SK-N-SH treated with all-trans-retinoic acid at 6 μM for 48 hours (cell line): ENCODE results near the gene WDSUB1.

ENCODE experiments used
- ATAC-seq: fragments of 200-7000 bp; cut with Tn5 transposase; 3 replicates; pipeline ENCODE4 v1.9.1; 2020; ENCODE audit warnings: mild to moderate bottlenecking, moderate library complexity
- ARNTL ChIP-seq: fragments of 450-650 bp; formaldehyde crosslinking; IDR thresholded peaks from 2 replicates; pipeline ENCODE4 v1.5.0; 2020; ENCODE audit warnings: low read depth, mild to moderate bottlenecking, moderate library complexity, borderline replicate concordance
- BACH2 ChIP-seq: fragments of 250-450 bp; sonication (Bioruptor Pico); IDR thresholded peaks from 2 replicates; pipeline ENCODE4 v1.9.0; 2021; ENCODE audit warnings: mild to moderate bottlenecking, borderline replicate concordance
- CREB5 ChIP-seq: fragments of 250-450 bp; sonication (Bioruptor Pico); IDR thresholded peaks from 2 replicates; pipeline ENCODE4 v1.5.1; 2020; ENCODE audit warnings: low read depth, mild to moderate bottlenecking, moderate library complexity
- CSDC2 ChIP-seq: fragments of 250-450 bp; sonication (Bioruptor Pico); IDR thresholded peaks from 2 replicates; pipeline ENCODE4 v1.5.0; 2020; ENCODE audit warnings: mild to moderate bottlenecking, moderate library complexity
- CSRNP3 ChIP-seq: fragments of 250-450 bp; sonication (Bioruptor Pico); IDR thresholded peaks from 2 replicates; pipeline ENCODE4 v1.5.1; 2021; ENCODE audit warnings: mild to moderate bottlenecking, moderate library complexity
- OSR1 ChIP-seq: fragments of 250-450 bp; sonication (Bioruptor Pico); IDR thresholded peaks from 2 replicates; pipeline ENCODE4 v1.8.0; 2022; ENCODE audit warnings: moderate library complexity, mild to moderate bottlenecking, inconsistent platforms
- PPARA ChIP-seq: fragments of 250-450 bp; sonication (Bioruptor Pico); IDR thresholded peaks from 2 replicates; pipeline ENCODE4 v1.5.0; 2020; ENCODE audit warnings: mild to moderate bottlenecking, borderline replicate concordance
- RARB ChIP-seq: fragments of 250-450 bp; sonication (Bioruptor Pico); IDR thresholded peaks from 2 replicates; pipeline ENCODE4 v1.8.0; 2021; ENCODE audit warnings: mild to moderate bottlenecking, moderate library complexity
- SNAI2 ChIP-seq: fragments of 250-450 bp; sonication (Bioruptor Pico); IDR thresholded peaks from 2 replicates; pipeline ENCODE4 v1.5.0; 2020; ENCODE audit warnings: mild to moderate bottlenecking, moderate library complexity
- TCF4 ChIP-seq: fragments of 250-450 bp; sonication (Bioruptor Pico); IDR thresholded peaks from 2 replicates; pipeline ENCODE4 v1.8.0; 2021; ENCODE audit warnings: mild to moderate bottlenecking, moderate library complexity, borderline replicate concordance
- ZFP3 ChIP-seq: fragments of 250-450 bp; sonication (Bioruptor Pico); IDR thresholded peaks from 2 replicates; pipeline ENCODE4 v1.5.0; 2020; ENCODE audit warnings: mild to moderate bottlenecking, moderate library complexity
- ZFP30 ChIP-seq: fragments of 450-650 bp; formaldehyde crosslinking; IDR thresholded peaks from 2 replicates; pipeline ENCODE4 v1.5.0; 2022; ENCODE audit warnings: mild to moderate bottlenecking, moderate library complexity
- ZNF70 ChIP-seq: fragments of 450-650 bp; formaldehyde crosslinking; IDR thresholded peaks from 2 replicates; pipeline ENCODE4 v1.5.0; 2020; ENCODE audit warnings: mild to moderate bottlenecking, moderate library complexity
- ZNF8 ChIP-seq: fragments of 450-650 bp; formaldehyde crosslinking; IDR thresholded peaks from 2 replicates; pipeline ENCODE4 v1.5.0; 2020; ENCODE audit warnings: mild to moderate bottlenecking, moderate library complexity
- TF ChIP-seq, protein P1 (sequence below): fragments of 250-450 bp; sonication (Bioruptor Pico); IDR thresholded peaks from 2 replicates; pipeline ENCODE4 v1.5.0; 2020; ENCODE audit warnings: mild to moderate bottlenecking, moderate library complexity
- TF ChIP-seq, protein P2 (sequence below): fragments of 250-450 bp; sonication (Bioruptor Pico); IDR thresholded peaks from 2 replicates; pipeline ENCODE4 v1.8.0; 2021; ENCODE audit warnings: low read depth, mild to moderate bottlenecking, moderate library complexity, borderline replicate concordance

Gene WDSUB1

GRCh38 chr2:159186462-159186861, 100.0 kb downstream of the WDSUB1 start:
- ATAC-seq, result no peak
- TF ChIP-seq ZFP30 (CRISPR knock-in tag), result no peak
- TF ChIP-seq OSR1 (CRISPR knock-in tag), result no peak
- TF ChIP-seq ZNF8 (CRISPR knock-in tag), result no peak
- TF ChIP-seq RARB, result no peak
- TF ChIP-seq BACH2 (CRISPR knock-in tag), result no peak
- no peak for TF ChIP-seq ZFP3 (CRISPR knock-in tag)
- TF ChIP-seq TCF4 (CRISPR knock-in tag), result no peak
- TF ChIP-seq PPARA (CRISPR knock-in tag), result no peak
- no peak for TF ChIP-seq CREB5 (CRISPR knock-in tag)
- TF ChIP-seq, protein P1, sequence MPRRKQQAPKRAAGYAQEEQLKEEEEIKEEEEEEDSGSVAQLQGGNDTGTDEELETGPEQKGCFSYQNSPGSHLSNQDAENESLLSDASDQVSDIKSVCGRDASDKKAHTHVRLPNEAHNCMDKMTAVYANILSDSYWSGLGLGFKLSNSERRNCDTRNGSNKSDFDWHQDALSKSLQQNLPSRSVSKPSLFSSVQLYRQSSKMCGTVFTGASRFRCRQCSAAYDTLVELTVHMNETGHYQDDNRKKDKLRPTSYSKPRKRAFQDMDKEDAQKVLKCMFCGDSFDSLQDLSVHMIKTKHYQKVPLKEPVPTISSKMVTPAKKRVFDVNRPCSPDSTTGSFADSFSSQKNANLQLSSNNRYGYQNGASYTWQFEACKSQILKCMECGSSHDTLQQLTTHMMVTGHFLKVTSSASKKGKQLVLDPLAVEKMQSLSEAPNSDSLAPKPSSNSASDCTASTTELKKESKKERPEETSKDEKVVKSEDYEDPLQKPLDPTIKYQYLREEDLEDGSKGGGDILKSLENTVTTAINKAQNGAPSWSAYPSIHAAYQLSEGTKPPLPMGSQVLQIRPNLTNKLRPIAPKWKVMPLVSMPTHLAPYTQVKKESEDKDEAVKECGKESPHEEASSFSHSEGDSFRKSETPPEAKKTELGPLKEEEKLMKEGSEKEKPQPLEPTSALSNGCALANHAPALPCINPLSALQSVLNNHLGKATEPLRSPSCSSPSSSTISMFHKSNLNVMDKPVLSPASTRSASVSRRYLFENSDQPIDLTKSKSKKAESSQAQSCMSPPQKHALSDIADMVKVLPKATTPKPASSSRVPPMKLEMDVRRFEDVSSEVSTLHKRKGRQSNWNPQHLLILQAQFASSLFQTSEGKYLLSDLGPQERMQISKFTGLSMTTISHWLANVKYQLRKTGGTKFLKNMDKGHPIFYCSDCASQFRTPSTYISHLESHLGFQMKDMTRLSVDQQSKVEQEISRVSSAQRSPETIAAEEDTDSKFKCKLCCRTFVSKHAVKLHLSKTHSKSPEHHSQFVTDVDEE (CRISPR knock-in tag), result no peak
- TF ChIP-seq CSRNP3 (CRISPR knock-in tag), result no peak
- TF ChIP-seq ARNTL (CRISPR knock-in tag), result no peak
- TF ChIP-seq, protein P2, sequence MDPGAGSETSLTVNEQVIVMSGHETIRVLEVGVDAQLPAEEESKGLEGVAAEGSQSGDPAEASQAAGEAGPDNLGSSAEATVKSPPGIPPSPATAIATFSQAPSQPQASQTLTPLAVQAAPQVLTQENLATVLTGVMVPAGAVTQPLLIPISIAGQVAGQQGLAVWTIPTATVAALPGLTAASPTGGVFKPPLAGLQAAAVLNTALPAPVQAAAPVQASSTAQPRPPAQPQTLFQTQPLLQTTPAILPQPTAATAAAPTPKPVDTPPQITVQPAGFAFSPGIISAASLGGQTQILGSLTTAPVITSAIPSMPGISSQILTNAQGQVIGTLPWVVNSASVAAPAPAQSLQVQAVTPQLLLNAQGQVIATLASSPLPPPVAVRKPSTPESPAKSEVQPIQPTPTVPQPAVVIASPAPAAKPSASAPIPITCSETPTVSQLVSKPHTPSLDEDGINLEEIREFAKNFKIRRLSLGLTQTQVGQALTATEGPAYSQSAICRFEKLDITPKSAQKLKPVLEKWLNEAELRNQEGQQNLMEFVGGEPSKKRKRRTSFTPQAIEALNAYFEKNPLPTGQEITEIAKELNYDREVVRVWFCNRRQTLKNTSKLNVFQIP (CRISPR knock-in tag), result no peak
- no peak for TF ChIP-seq ZNF70
- no peak for TF ChIP-seq SNAI2 (CRISPR knock-in tag)
- TF ChIP-seq CSDC2, result no peak
- TF ChIP-seq, all 23 proteins: peak for 0
